Choroid plexus epithelial cell (primary cell): Measurements from ENCODE around the gene MMP25.
"Not testable (repeated sequence)": the region's sequence is repeated elsewhere in the genome, so short reads cannot be mapped to it uniquely, and the experiment has no call there.

Source experiments
- DNase-seq: peaks from one replicate; pipeline ENCODE4 v3.0.0-alpha.2; 2010; ENCODE audit warnings: low read depth
- H3K4me3 ChIP-seq: 2 replicates; pipeline ENCODE4 v1.5.1; 2011; ENCODE audit warnings: low read depth, mild to moderate bottlenecking, control low read depth, low read length, moderate library complexity
- CTCF ChIP-seq: conservative IDR thresholded peaks from 2 replicates; pipeline ENCODE4 v1.5.1; 2011; ENCODE audit warnings: low read depth, mild to moderate bottlenecking, control low read depth, inconsistent platforms, low read length, moderate library complexity

Gene MMP25

GRCh38 chr16:3075523-3075915 lies 29.2 kb downstream of the MMP25 start:
- TF ChIP-seq CTCF: no peak
- no peak overlapping the region for H3K4me3 ChIP-seq
- DNase-seq: no peak

- H3K4me3 ChIP-seq, DNase-seq: not testable (repeated sequence)
Observed at GRCh38 chr16:3075946-3076345, 29.6 kb downstream of the MMP25 start.

- H3K4me3 ChIP-seq: no peak overlapping the region
- no peak for TF ChIP-seq CTCF
- no peak for DNase-seq
Observed at GRCh38 chr16:3076577-3076976, 30.2 kb downstream of the MMP25 start.

GRCh38 chr16:3080024-3080423 lies 33.7 kb downstream of the MMP25 start:
- DNase-seq: no peak
- H3K4me3 ChIP-seq: no peak overlapping the region
- no peak for TF ChIP-seq CTCF

GRCh38 chr16:3081957-3082356 lies 35.6 kb downstream of the MMP25 start:
- DNase-seq, H3K4me3 ChIP-seq: not testable (repeated sequence)

- DNase-seq, H3K4me3 ChIP-seq: not testable (repeated sequence)
Observed at GRCh38 chr16:3083408-3083807, 37.0 kb downstream of the MMP25 start.

- no peak overlapping the region for H3K4me3 ChIP-seq
- no peak for TF ChIP-seq CTCF
- DNase-seq: no peak
Observed at GRCh38 chr16:3084491-3084890, 38.1 kb downstream of the MMP25 start.

GRCh38 chr16:3084969-3085670 lies 38.8 kb downstream of the MMP25 start:
- H3K4me3 ChIP-seq: no peak overlapping the region
- DNase-seq: no peak

More at GRCh38 chr16:3084969-3085670, 38.8 kb downstream of the MMP25 start:
- no peak for TF ChIP-seq CTCF
